Stimulated activated CD8-positive, alpha-beta memory T cell treated with anti-CD3 and anti-CD28 coated beads, Interleukin-4, amount 100 ng/mL, for 4 hours (primary cell): ENCODE measurements around the gene NAA10.
A peak's percentile ranks its signal among the peaks of the same experiment; 100 is the strongest.

Source experiments
- DNase-seq, 2 donors: peaks; one replicate each; pipeline ENCODE4 v3.0.0-alpha.2; 2020; ENCODE audit warnings: low read depth in 2 of 2, low spot score in 1 of 2

Gene NAA10

DNA sequence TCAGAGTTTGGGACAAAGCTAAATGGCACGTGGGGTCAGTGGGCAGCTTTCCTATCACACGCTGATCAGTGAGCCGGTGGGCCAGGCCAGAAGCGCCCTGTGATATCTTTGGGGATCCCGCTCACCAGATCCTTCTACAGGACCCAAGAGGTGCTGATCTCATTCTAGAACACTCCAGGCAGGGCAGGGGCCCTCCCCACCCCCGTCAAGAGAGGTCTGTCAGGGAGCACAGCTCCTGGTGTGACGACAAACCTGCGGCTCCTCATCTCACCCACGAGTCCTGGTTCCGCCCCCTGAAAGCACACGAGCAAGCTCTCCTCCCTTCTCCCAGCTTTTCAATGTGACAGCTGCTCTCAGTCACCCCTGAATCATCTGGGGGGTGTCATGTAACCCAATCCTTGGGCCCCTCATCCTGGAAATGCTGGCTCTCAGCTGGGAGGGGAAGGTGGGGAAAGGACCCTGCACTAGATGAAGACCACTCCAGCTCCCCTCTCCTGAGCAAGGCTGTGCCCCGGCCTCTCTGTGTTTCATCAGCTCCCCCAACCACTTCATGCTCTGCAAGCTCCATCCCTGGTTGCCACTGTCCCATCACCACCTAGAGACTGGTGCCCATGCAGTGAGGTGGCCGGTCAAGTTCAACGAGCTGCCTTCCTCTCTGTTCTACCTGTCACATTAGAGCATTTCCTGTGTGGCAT lies 32.2 kb upstream of the NAA10 start:
- DNase-seq: peak in 1 of 2 donors; percentile 50

DNA sequence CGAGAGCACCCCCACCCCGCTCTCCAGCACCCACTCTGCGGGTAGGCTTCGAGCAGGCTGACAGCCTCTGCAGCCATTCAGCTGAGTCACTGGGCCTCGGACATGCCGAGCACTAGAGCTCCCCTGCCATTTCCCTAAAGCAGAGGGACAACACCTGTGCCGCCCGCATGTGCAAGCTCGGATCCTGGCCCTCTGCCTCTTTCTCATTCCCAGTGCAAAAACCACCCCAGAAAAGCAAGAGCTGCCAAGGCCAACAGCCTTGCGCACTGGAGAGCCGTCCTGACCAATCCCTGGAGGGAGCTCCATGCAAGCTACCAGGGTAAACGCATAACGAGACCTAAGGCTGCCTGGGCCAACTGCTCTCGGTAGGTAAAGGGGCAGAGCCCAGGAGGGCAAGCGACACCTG lies 31.4 kb upstream of the NAA10 start:
- no peak for DNase-seq

DNA sequence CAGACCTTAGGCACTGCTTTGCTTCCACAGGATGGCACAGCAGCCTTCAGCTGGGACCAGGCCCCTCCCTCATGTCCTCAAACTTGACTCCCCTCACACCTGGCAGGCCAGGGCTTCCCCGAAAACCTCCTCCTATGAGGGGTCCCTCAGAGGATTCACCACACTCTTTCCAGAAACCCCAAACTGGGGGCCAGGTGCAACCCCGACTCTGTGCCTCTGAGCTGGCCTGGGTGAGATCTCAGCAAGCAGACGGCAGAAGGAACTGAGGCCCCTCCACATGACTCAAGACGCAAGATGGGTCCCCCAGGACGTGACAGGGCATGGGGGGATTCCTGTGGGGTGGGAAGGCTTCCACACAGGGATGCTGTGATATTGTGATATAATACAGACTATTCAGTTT lies 30.6 kb upstream of the NAA10 start:
- DNase-seq: no peak

DNA sequence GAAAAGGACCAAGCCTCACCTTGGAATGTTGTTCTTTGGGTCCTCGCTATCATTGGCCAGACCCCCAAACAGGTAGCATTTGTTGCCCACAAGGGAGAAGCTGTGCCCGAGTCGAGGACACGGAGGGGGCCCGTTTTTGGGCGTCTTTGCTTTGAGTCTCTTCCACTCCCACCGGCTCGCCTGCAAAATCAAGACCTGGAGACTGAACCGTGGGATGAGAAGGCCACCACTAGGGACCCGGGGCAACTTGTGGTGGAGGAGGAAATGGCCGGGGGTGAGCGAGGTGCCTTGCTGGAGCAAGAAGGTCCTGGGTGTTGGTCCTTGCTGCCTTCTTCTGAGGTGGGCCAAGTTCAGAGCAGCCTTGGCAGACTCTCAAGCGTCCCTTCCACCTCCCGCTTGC lies 29.3 kb upstream of the NAA10 start:
- no peak for DNase-seq

DNA sequence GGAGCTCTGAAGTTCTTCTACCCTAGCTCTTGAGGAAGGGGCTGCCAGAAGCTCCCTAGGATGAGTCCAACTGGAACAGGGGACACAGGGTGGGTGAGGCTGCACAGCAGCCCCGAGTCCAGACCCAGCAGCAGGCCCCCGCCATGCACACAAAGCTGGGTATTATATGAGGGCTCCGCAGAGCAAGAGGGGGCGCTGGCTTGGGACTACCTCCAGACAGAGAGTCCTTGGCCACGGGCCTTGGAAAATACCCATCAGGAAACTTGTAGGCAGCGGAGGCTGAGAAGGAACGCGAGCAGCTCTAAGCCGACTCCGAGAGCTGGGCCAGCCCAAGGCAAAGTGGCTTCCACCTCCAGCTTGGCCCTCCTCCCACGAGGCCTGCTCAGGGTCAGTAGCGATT lies 28.7 kb upstream of the NAA10 start:
- DNase-seq: no peak

DNA sequence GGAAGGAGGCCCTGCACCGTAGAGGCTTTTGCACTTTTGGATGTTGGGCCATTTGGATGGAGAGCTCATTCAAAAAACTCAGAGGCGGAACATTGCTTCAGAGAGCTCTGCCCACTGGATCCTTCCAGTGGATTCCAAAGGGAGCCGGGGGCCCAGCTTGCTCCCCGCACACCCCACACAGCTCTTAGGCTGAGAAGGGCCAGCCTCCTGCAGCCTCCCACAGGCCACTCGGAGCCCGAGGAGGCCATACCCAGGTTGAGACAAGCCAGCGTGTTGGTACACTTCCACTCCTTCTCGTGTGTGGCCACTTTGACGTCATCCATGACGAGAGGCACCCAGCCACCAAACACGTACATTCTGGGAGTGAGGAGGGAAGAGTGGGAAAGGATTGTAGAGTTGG lies 26.5 kb upstream of the NAA10 start:
- no peak for DNase-seq

DNA sequence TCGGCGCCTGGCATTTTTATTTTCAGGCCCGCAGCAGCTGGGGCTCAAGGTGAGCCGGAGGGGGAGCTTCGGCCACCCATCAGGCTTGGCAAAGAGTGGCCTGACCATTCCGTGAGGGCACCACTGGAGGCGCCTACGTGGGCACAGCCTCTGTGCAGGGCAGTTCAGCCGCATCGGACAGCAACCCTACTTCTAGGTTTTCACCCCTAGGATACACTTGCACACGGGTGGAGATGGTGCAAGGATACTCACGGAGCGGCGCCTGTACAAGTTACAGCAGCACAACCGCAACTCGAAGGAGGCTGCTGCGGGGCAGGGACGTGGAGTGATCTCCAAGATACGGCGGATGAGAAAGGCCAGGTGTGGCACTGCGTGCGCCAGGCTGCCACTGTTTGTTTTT lies 25.9 kb upstream of the NAA10 start:
- no peak for DNase-seq

DNA sequence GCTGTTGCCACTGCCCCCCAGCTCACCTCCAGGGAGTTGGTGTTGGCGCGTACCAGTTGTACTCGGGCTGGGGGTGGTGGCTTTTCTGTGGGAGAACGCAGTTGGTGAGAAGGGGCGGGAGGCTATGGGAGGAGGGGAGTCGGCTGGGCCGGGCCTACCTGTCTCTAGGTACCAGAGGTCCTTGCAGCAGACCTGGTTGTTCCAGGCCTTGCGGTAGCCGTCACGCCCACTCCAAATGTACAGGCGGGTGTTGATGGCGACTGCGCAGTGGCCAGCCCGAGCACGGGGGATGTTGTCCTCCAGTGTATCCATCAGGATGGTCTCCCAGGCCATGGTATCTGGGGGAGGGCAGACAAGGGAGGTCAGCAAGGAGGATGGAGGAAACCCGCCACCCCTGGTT lies 25.2 kb upstream of the NAA10 start:
- DNase-seq: no peak

DNA sequence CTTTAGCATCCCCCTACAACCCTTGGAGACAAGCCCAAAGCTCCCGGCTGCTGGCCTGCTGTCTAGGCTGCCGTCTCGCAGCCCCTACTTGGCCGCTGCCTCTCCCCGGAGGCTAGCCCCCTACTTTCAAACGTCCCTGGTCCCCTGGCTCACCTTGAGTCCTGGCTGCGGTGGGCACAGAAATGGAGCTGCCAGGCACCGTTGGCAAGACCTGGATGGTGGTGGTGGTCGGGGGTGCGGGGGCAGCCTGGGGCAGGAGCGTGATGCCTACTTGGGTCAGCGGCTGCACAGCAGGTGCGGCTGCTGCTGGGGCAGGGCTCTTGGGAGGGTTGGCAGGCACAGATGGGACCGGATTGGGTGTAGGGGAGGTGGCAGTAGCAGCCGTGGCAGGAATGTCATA lies 24.8 kb upstream of the NAA10 start:
- DNase-seq: no peak

DNA sequence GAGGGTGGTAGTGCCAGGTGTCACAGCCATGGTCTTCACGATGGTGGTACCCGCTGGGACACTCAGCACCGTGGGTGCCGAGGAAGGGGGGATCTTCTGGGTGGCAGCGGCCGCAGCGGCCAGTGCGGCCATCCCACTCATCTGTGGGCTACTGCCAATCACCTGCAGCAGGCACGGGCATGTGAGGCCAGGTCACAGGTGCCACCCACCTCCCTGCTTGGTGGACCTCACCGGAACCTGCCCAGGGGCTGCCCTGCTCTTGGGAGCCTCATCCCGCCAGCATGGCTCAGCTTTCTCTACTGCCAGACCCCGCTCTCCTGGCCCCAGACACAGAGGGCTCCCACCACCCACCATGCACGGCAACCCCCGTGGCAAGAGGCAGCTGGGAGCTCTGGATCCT lies 23.8 kb upstream of the NAA10 start:
- DNase-seq: no peak

DNA sequence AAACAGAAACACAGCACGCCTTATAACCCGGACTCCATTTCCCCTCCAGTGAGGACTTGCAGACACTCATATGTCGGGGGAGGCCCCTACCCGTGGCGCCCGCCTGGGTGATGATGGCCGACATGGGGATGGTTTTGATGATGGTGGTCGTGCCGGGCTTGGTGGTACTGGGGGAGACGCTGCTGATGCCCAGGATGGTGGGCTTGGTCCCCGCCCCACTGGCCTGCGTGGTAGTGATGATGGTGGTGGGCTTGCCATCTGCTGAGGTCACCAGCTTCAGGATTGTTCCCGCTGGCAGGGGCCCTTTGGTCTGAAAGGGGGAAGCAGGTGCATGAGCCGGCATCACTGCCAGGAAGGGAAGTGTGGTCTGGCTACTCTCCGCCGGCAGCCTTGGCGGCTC lies 22.4 kb upstream of the NAA10 start:
- DNase-seq: no peak

DNA sequence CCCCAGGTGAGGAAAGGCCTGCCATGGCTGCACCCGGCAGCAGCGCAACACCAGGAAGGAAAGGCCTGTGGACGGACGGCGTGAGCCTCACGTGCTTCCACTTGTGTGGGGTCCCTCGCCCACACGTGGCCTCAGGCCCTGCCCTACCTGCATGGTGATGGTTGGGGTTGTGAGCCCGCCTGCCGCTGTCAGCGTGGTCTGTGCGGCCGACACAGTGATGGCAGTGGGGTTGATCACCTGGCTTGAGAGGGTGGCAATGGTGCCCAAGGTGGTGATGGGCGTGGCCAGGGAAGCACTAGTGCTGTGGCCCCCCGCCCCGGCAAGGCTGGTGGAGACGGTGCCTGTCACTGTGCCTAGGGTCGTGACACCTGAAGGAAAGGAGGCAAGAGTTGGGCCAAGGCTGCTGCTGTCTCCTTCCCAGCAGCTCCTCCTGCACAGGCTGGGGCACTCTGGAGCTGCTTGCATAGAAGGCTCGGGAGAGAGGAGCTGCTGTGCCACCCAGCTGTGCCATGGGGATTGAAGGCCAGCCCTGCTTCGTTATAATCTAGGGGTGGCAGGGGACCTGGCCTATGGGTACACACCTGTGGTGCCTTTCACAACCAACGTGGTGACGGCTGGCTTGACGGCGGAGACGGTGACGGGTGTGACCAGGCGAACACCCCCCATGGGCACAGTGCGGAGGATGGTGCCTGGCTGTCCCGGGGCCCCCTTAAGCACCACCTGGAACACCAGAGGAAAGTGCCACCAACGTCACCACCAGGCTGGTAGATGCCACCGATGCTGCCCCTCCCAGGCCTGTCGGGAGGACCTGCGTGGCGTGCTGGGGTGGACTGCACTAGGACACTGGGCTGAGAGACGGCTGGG lies 21.4 kb upstream of the NAA10 start:
- no peak for DNase-seq

DNA sequence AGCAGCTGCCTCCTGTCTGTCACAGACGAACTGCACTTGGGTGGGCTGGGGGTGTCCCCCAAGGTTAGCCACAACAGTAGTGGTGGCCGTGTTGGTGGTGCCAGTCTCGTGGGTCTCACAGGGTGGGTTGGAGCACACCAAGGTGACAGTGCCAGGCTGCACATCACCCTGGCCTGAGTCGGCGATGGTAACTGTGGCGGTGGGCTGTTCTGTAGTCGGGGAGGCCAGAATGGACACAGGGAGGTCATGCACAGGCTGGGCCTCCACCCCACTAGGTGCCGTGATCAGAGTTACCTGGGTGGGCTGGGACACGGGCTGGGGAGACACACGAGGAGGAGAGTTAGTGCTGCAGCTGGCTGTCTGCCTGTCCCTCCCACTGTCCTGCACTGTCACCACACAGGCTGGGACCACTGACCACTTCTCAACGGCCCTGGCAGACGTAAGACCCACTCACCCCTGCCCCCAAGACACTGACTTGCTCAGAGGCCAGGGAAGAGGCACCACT lies 20.4 kb upstream of the NAA10 start:
- DNase-seq: no peak

DNA sequence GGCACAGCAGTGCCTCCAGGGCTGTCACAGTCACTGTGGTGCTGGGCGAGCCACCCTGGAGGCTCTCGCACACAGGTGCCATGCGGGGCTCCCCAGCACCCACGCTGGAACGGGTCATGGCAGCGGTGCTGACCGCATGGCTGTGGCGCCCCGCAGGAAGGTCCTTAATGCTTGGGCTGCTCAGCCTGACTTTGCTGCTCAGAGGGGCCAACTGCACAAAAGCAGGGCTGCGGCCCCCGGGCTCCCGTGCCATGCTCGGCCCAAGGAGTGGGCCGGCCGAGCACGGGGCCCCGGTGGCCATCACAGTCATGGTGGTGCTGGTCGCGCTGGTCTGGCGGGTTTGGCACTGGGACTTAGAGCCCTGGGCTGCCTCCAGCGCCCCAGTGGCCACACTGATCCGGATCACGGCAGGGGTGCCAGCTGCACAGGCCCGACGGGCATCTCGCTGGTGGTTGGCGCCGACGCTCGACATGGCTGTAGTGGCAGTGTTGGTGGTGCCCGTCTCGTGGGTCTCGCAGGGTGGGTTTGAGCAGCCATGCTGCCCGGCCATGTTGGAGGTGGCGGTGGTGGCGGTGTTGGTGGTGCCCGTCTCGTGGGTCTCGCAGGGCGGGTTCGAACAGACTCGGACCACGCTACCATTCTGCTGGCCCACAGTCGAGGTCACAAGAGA lies 19.9 kb upstream of the NAA10 start:
- DNase-seq: no peak

DNA sequence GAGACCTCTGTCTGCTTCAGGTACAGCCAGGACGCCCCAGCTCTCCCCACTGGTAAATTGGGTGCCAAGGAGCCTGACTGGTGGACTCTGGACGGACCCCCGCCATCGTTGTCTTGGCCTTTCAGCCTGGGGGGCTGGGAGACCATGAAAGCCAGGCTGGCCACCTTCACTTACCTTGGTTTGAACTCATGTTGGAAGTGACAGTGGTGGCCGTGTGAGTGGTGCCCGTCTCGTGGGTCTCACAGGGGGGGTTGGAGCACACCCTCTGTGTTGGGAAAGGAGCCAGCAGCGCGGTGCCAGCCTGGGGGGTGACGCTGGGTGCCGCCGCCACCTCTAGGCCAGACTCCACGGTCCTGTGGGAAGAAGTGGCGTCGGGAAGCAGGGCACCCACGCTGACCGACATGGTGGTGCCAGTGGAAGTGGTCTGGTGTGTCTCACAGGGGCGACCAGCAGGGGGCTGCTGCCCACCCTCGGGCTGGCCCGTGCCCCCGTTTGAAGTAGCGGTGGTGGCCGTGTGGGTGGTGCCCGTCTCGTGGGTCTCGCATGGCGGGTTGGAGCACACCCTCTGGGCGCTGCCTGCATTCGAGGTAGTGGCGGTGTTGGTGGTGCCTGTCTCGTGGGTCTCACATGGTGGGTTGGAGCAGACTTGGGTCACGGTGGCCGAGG lies 19.2 kb upstream of the NAA10 start:
- DNase-seq: no peak

DNA sequence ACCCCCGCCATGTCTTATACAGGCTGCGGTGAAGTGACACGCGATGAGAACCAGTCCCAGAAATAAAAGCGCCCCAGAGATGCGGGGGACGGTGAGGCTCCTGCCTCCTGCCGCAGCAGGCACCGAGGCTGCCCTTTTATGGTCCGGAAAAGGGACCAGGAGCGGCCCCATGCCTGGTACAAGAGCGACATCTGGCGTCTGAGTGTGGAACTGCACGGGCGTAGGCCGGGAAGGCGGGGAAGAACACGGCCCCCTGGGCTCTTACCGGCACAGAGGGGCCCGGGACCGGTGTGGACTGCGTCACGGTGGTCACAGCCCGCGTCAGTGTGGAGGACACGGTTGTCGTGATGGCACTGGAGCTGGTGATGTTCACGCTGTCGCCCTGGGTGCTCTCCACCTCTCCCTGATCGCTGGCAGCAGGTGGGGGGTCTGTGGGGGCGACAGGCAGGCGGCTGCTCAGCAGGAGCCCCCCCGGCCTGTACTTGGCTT lies 18.5 kb upstream of the NAA10 start:
- DNase-seq: peak; percentile 49 to 58

DNA sequence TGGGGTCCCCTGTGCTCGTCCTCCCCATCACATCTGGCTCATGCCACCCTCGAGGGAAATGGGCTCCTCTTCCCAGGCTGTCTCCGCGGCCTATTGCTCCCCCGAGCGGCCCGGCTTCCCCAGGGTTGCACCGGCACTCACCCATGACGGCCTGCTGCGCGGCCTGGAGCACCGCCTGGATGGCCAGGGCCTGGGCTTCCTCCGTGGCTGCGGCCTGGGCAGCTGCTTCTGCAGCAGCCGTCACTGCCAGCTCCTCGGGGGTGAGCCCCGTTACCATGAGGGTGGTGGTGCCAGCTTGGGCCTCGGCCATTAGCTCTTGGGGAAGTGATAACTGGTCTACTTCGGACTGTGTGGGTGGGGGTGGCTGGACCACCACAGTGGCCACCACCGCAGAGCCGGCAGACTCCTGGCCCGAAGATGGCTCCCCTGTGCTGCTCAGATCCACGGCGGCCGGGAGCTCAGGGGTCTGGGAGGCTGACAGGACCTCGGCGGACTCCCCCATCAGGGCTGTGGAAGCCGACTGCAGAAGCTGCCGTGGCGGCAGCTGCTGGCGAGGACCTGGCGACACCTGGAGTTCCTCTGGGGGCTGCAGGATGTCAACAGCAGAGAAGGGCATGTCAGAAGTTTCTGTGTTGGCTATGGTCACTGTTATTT lies 17.7 kb upstream of the NAA10 start:
- DNase-seq: no peak

DNA sequence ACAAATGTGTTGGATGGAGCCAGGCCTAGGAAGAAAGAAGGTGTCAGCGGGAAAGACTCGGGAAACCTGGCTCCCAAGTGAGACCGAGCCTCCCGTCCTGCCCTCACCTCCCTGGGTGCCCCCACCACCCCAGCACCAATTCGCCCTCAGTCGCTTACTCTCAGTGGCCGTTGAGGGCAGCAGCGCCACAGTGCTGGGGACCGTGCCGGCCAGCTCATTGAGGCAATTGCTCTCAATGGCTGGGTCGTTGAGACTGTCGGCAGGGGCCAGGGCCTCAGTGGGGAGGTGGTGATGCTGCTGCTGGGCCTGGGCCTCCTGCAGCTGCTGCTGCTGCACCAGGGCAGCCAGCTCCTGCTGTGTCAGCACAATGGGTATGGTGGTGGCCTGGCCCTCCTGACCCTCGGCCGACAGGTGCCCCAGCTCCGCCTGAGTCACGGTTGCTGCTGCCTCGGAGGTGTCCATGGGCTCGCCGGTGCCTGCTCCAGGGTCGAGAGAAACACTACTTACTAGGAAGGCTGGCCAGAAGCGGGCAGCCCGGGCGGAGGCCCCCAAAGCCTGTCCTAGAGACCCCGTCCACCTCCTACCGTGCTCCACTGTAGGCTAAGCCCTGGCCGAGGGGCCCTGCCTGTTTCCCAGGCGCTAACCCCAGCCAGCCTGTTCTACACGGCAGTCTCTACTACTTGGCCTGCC lies 17.0 kb upstream of the NAA10 start:
- no peak for DNase-seq

DNA sequence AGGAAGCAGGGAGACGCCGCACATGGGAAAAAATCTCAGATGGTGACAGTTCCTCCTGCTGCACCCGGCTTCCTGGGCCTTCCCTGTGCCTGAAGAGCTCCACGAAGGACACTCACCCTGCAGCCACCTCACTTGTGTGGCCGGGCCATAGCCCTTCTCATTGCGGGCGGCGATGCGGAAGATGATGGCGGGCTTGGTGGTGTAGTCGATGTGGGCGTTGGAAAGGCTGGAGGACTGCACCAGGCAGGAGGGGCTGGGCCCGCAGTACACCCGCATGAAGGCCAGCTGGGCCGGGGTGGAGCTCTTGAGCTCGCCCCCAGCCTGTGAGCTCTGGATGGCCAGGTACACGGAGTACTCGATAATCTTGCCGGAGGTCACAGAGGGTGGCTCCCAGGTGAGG lies 15.3 kb upstream of the NAA10 start:
- DNase-seq: no peak
